Lower leg skin (tissue), 4 donors: ENCODE measurements around the gene PHACTR2. TPM values are rescaled to one million over a fixed set of nuclear protein-coding genes. Genes with fewer than 3 reads are reported as not detected.
"Not testable (repeated sequence)": the region's sequence is repeated elsewhere in the genome, so short reads cannot be mapped to it uniquely, and the experiment has no call there.

Source experiments
- DNase-seq, 2 donors: peaks; one replicate each; pipeline ENCODE4 v3.0.0-alpha.2; 2019; ENCODE audit warnings: low spot score in 2 of 2
- H3K4me3 ChIP-seq: fragments of 200-600 bp; sonication (generic); 2 replicates; pipeline ENCODE4 v1.5.1; 2017; ENCODE audit warnings: mild to moderate bottlenecking, low read depth; ENCODE audit not compliant: poor library complexity, severe bottlenecking
- POLR2A ChIP-seq, 2 donors: fragments of 450-650 bp; IDR thresholded peaks; one replicate each; pipeline ENCODE4 v1.6.1; 2016 to 2017; ENCODE audit warnings: antibody characterized with exemption in 2 of 2, mild to moderate bottlenecking in 1 of 2, moderate library complexity in 1 of 2
- WGBS, 2 donors: methylation state at CpG; one replicate each; pipeline ENCODE4 v1.1.5; 2018; 5-methylcytosine and 5-hydroxymethylcytosine counted together
- intact Hi-C: fragments of 100-400 bp; cut with DNase I; formaldehyde crosslinking; loops from one replicate; pipeline ENCODE4 v1.15.0; 2023; ENCODE audit warnings: low total_unique reads
- total RNA-seq, 4 donors: library from RNA; depleted of rRNA; stranded (reverse); fragments of >200 nt; gene quantifications; one replicate each; pipeline ENCODE4 v1.1.0, GENCODE V29; 2016
- TF ChIP-seq, protein P1 (sequence below), 3 donors: fragments of 450-650 bp; IDR thresholded peaks; one replicate each; pipeline ENCODE4 v1.5.1; 2016; ENCODE audit warnings: antibody characterized with exemption in 3 of 3, mild to moderate bottlenecking in 3 of 3, moderate library complexity in 2 of 3

PHACTR2 gene
- total RNA-seq, 4 donors from 2014 or later = 9.4 to 24.5 (median 15.2) TPM

DNA sequence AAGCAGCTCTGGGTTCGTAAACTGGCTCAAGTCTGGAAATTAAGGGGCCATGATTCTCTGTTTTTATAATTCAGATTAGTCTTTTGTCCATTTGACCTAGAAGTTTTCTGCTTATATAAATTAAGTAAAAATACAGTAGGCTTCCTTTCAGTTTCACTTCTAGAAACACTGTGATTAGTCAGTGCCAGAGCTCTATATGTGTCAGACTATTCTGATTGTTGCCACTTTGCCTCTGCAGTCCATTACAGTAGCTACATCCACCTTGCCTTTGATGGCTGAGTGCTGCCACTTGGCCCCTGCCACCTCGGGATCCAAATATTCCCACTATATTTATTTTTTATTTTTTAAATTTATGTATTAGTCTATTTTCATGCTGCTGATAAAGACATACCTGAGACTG lies 194.4 kb downstream of the PHACTR2 start:
- TF ChIP-seq, protein P1, sequence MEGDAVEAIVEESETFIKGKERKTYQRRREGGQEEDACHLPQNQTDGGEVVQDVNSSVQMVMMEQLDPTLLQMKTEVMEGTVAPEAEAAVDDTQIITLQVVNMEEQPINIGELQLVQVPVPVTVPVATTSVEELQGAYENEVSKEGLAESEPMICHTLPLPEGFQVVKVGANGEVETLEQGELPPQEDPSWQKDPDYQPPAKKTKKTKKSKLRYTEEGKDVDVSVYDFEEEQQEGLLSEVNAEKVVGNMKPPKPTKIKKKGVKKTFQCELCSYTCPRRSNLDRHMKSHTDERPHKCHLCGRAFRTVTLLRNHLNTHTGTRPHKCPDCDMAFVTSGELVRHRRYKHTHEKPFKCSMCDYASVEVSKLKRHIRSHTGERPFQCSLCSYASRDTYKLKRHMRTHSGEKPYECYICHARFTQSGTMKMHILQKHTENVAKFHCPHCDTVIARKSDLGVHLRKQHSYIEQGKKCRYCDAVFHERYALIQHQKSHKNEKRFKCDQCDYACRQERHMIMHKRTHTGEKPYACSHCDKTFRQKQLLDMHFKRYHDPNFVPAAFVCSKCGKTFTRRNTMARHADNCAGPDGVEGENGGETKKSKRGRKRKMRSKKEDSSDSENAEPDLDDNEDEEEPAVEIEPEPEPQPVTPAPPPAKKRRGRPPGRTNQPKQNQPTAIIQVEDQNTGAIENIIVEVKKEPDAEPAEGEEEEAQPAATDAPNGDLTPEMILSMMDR (IDR thresholded peaks at IDR 0.05) = no peak
- TF ChIP-seq POLR2A (IDR thresholded peaks at IDR 0.05) = no peak
- 96 to 97% methylated on average over 2 of the region's 2 CpGs for WGBS, 2 donors
- intact Hi-C loops = no loop called here
- DNase-seq = no peak
- no peak overlapping the region for H3K4me3 ChIP-seq

DNA sequence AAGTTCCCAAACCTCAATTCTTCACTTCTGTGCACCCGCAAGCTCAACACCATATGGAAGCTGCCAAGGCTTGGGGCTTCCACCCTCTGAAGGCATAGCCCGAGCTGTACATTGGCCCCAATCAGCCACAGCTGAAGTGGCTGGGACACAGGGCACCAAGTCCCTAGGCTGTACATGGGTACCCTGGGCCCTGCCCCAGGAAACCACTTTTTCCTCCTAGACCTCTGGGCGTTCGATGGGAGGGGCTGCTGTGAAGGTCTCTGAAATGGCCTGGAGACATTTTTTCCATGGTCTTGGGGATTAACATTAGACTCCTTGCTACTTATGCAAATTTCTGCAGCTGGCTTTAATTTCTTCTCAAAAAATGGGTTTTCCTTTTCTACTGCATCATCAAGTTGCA lies 195.8 kb downstream of the PHACTR2 start:
- H3K4me3 ChIP-seq, intact Hi-C loops, DNase-seq: not testable (repeated sequence)
- 92 to 96% methylated on average over 4 of the region's 4 CpGs for WGBS, 2 donors

DNA sequence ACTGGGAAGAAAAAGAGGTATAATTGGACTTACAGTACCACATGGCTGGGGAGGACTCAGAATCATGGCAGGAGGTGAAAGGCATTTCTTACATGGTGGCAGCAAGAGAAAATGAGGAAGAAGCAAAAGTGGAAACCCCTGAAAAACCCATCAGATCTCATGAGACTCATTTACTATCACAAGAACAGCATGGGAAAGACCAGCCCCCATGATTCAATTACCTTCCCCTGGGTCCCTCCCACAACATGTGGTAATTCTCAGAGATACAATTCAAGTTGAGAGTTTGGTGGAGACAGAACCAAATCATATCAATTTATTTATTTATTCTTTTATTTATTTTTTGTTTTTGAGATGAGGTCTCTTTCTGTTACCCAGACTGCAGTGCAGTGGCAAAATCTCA lies 196.7 kb downstream of the PHACTR2 start:
- H3K4me3 ChIP-seq, intact Hi-C loops, DNase-seq: not testable (repeated sequence)

DNA sequence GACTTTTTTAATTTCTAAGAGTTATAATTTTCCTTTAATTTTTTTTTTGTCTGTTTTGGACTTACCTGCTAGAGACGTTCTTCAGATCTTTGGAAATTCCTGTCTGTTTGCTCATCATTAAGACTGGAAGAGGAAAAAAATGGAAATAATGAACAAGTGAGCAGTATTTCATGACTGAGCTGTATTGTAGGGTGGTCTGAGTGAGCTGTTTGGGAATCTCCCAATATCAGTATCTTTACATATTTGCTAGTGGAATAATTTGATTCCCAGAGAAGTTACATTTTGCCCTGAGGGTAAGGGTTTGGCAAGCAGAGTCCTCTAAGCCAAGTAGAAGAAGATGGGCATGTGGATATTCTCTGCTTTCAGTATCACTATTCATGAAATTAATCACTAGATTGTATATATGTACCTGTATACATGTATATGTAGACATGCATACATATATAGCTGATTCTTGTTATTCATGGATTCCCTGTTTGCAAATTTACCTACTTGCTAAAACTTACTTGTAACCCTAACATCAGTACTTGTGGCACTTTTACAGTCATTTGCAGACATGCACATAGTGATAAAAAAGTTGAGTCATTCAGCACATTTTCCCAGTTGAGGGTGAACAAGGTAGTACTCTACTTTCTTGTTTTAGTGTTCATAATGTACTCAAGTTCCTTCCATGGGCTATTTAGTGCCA lies 200.0 kb downstream of the PHACTR2 start:
- 57 to 77% methylated on average over 1 of the region's 1 CpG for WGBS, 2 donors
- TF ChIP-seq POLR2A (IDR thresholded peaks at IDR 0.05) = no peak
- TF ChIP-seq, protein P1 (IDR thresholded peaks at IDR 0.05) = no peak
- intact Hi-C loops = no loop called here
- H3K4me3 ChIP-seq = no peak overlapping the region
- no peak for DNase-seq

DNA sequence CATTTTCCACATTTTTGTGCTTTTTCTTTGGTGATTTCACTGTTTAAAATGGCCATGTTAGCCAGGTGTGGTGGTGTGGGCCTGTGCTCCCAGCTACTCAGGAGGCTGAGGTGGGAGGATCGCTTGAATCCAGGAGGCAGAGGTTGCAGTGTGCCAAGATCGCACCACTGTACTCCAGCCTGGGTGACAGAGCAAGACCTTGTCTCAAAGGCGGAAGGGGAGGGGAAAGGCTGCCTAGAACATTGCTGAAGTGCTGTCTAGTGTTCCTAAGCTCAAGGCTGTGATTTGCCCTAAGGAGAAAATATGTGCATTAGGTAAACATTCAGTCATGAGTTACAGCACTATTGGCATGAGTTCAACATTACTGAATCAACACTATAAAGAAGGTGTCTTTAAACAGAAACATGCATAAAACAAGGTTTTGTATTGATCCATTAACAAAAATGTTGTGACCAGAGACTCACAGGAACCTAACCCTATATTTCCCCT lies 200.6 kb downstream of the PHACTR2 start:
- no peak for TF ChIP-seq POLR2A (IDR thresholded peaks at IDR 0.05)
- TF ChIP-seq, protein P1 (IDR thresholded peaks at IDR 0.05) = no peak
- H3K4me3 ChIP-seq = no peak overlapping the region
- 89 to 100% methylated on average over 3 of the region's 3 CpGs for WGBS, 2 donors
- intact Hi-C loops = no loop called here
- DNase-seq = no peak

DNA sequence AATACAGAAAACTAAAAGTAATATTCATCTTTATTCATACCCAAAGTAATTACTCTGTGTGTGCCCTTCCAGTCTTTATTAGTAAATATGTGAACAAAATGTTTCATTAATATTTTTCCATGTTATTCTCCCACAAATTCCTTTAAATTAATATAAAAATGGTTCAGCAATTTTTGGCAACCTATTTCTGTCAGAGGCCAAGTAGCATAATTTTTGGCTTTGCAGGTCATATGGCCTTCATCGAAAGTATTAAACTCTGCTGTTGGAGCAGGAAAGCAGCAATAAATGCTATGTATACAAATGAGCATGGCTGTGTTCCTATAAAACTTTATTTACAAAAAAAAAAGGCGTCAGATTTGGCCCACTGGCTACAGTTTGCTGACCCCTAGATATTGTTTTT lies 202.6 kb downstream of the PHACTR2 start:
- WGBS, 2 donors = 76 to 91% methylated on average over 2 of the region's 2 CpGs

More for the DNA sequence above, 202.6 kb downstream of the PHACTR2 start:
- intact Hi-C loops = no loop called here
- no peak overlapping the region for H3K4me3 ChIP-seq
- TF ChIP-seq POLR2A (IDR thresholded peaks at IDR 0.05) = no peak
- TF ChIP-seq, protein P1 (IDR thresholded peaks at IDR 0.05) = no peak
- no peak for DNase-seq

Other genes starting within 250 kb of the PHACTR2 start
- 1 to 10 TPM; 2.2 to 5.3 (median 3.9) TPM for gene ADAT2, start 227.3 kb upstream of the PHACTR2 start, total RNA-seq
- gene PEX3, start 227.2 kb upstream of the PHACTR2 start, total RNA-seq = 10 to 100 TPM; 15.5 to 22.4 (median 18.4) TPM
- gene FUCA2, start 166.2 kb upstream of the PHACTR2 start, total RNA-seq = 10 to 100 TPM in 3 of 4 donors, 1 to 10 TPM in 1; 3.3 to 11.4 (median 10.5) TPM
- gene LTV1, start 165.4 kb downstream of the PHACTR2 start, total RNA-seq = 10 to 100 TPM in 3 of 4 donors, 1 to 10 TPM in 1; 9.5 to 19.0 (median 16.1) TPM
- gene ZC2HC1B, start 186.5 kb downstream of the PHACTR2 start, total RNA-seq = not detected